Thoracic aorta (tissue), 2 donors: ENCODE results near the gene SEPHS2. TPM values are rescaled to one million over a fixed set of nuclear protein-coding genes. Genes with fewer than 3 reads are reported as not detected.

Experiments used
- ATAC-seq: fragments of 150-250 bp; one replicate; pipeline ENCODE4 v1.8.0; 2017; ENCODE audit warnings: low read depth; ENCODE audit not compliant: insufficient number of reproducible peaks, low FRiP score
- DNase-seq: peaks from one replicate; pipeline ENCODE4 v3.0.0-alpha.2; 2020; ENCODE audit warnings: low spot score
- H3K27ac ChIP-seq, 2 donors: fragments of 200-600 bp; sonication (generic); 1 replicate in 1 of 2; 2 replicates in 1 of 2; pipeline ENCODE4 v1.5.1; 2016; ENCODE audit warnings: mild to moderate bottlenecking in 2 of 2, moderate library complexity in 2 of 2
- H3K27me3 ChIP-seq: fragments of 200-600 bp; sonication (generic); replicated peaks from 2 replicates; pipeline ENCODE4 v1.6.0; 2016; ENCODE audit warnings: mild to moderate bottlenecking; ENCODE audit not compliant: insufficient read depth
- H3K36me3 ChIP-seq: fragments of 200-600 bp; sonication (generic); one replicate; pipeline ENCODE4 v1.5.1; 2016
- H3K4me1 ChIP-seq, 2 donors: fragments of 200-600 bp; sonication (generic); 1 replicate in 1 of 2; 2 replicates in 1 of 2; pipeline versions ENCODE4 v1.5.1 to v1.6.0; 2016; ENCODE audit warnings: low read depth in 2 of 2, mild to moderate bottlenecking in 1 of 2; ENCODE audit not compliant: control insufficient read depth in 1 of 2
- H3K4me3 ChIP-seq: fragments of 200-600 bp; sonication (generic); 2 replicates; pipeline ENCODE4 v1.5.1; 2016; ENCODE audit warnings: mild to moderate bottlenecking
- H3K9me3 ChIP-seq: fragments of 200-600 bp; sonication (generic); 2 replicates; pipeline ENCODE4 v1.5.1; 2016
- CTCF ChIP-seq: fragments of 200-600 bp; sonication (generic); IDR thresholded peaks from one replicate; pipeline ENCODE4 v1.5.1; 2019; ENCODE audit warnings: antibody characterized with exemption
- total RNA-seq, 2 donors: library from RNA; depleted of rRNA; stranded (reverse); fragments of >200 nt; gene quantifications; one replicate each; pipeline versions ENCODE4 v1.1.0 to v1.2.3, GENCODE V29; 2016

The SEPHS2 gene
- total RNA-seq, 2 donors from 2014 or later, result 18.1 to 30.3 TPM

GRCh38 chr16:30490210-30490609 lies 44.5 kb upstream of the SEPHS2 start:
- DNase-seq (no peak), ATAC-seq (no peak)
- Histone ChIP-seq H3K4me1 (no peaks in the 10 kb centered on the region), H3K4me3 (no peak overlapping the region), H3K27me3 (no peaks in the 10 kb centered on the region), H3K9me3 (no peaks in the 10 kb centered on the region), H3K27ac (no peak overlapping the region), H3K36me3 (no peaks in the 10 kb centered on the region)
- no peak for TF ChIP-seq CTCF

GRCh38 chr16:30488764-30489605 lies 43.3 kb upstream of the SEPHS2 start:
- Histone ChIP-seq H3K27me3 (no peaks in the 10 kb centered on the region), H3K9me3 (no peaks in the 10 kb centered on the region), H3K36me3 (no peaks in the 10 kb centered on the region), H3K4me1 (no peaks in the 10 kb centered on the region), H3K4me3 (no peak overlapping the region), H3K27ac (no peak overlapping the region)
- DNase-seq, result no peak
- no peak for TF ChIP-seq CTCF
- no peak for ATAC-seq

- Histone ChIP-seq H3K27me3 (no peaks in the 10 kb centered on the region), H3K4me1 (no peaks in the 10 kb centered on the region), H3K27ac (no peak overlapping the region), H3K9me3 (no peaks in the 10 kb centered on the region), H3K36me3 (no peaks in the 10 kb centered on the region), H3K4me3 (no peak overlapping the region)
- no peak for TF ChIP-seq CTCF
- ATAC-seq (no peak), DNase-seq (no peak)
Measured at GRCh38 chr16:30485818-30486436, 40.3 kb upstream of the SEPHS2 start.

- DNase-seq (no peak), ATAC-seq (no peak)
- TF ChIP-seq CTCF, result no peak
Measured at GRCh38 chr16:30484887-30485286, 39.2 kb upstream of the SEPHS2 start.

GRCh38 chr16:30482366-30482765 lies 36.7 kb upstream of the SEPHS2 start:
- Histone ChIP-seq H3K36me3 (no peaks in the 10 kb centered on the region), H3K27me3 (no peaks in the 10 kb centered on the region), H3K4me3 (no peak overlapping the region), H3K27ac (no peak overlapping the region), H3K4me1 (no peaks in the 10 kb centered on the region), H3K9me3 (no peaks in the 10 kb centered on the region)
- no peak for ATAC-seq
- TF ChIP-seq CTCF, result no peak
- no peak for DNase-seq

More at GRCh38 chr16:30484887-30485286, 39.2 kb upstream of the SEPHS2 start:
- no peak overlapping the region for H3K4me3 ChIP-seq
- H3K27ac ChIP-seq, result no peak overlapping the region
- no peaks in the 10 kb centered on the region for H3K4me1 ChIP-seq
- no peaks in the 10 kb centered on the region for H3K9me3 ChIP-seq
- no peaks in the 10 kb centered on the region for H3K36me3 ChIP-seq
- H3K27me3 ChIP-seq, result no peaks in the 10 kb centered on the region
